Mesenchymal stem cell (in vitro differentiated cells and primary cell): Measurements from ENCODE around the gene AICDA.

Experiments
- DNase-seq: peaks from one replicate; pipeline ENCODE4 v3.0.0-alpha.2; 2013
- H2AFZ ChIP-seq: one replicate; pipeline ENCODE4 v1.6.1; 2013; ENCODE audit warnings: low read depth, mild to moderate bottlenecking, control low read depth, inconsistent platforms, low read length, moderate library complexity
- H2AK5ac ChIP-seq: 2 replicates; pipeline ENCODE4 v1.6.1; 2013; ENCODE audit warnings: low read length, moderate library complexity, mild to moderate bottlenecking, inconsistent platforms; ENCODE audit not compliant: severe bottlenecking
- H2BK120ac ChIP-seq: one replicate; pipeline ENCODE4 v1.6.1; 2013; ENCODE audit warnings: low read depth, mild to moderate bottlenecking, inconsistent platforms, low read length, moderate library complexity
- H2BK12ac ChIP-seq, 2 experiments: one replicate each; pipeline ENCODE4 v1.6.1; 2013; ENCODE audit warnings: inconsistent platforms in 2 of 2, low read length in 2 of 2, mild to moderate bottlenecking in 2 of 2, moderate library complexity in 2 of 2, control low read depth in 1 of 2
- H2BK15ac ChIP-seq: one replicate; pipeline ENCODE4 v1.6.1; 2013; ENCODE audit warnings: mild to moderate bottlenecking, low read depth, inconsistent platforms; ENCODE audit not compliant: poor library complexity, severe bottlenecking
- H2BK5ac ChIP-seq: 2 replicates; pipeline ENCODE4 v1.6.1; 2013; ENCODE audit warnings: low read depth, mild to moderate bottlenecking, low read length, control low read depth, inconsistent platforms; ENCODE audit not compliant: poor library complexity, severe bottlenecking
- H3K14ac ChIP-seq, 2 experiments: one replicate each; pipeline ENCODE4 v1.6.1; 2013; ENCODE audit warnings: inconsistent platforms in 2 of 2, low read length in 2 of 2, control low read depth in 1 of 2, mild to moderate bottlenecking in 1 of 2, moderate library complexity in 1 of 2
- H3K18ac ChIP-seq, 2 experiments: one replicate each; pipeline ENCODE4 v1.6.1; 2013; ENCODE audit warnings: inconsistent platforms in 2 of 2, low read length in 2 of 2, control low read depth in 1 of 2, low read depth in 1 of 2, mild to moderate bottlenecking in 1 of 2
- H3K23ac ChIP-seq, 2 experiments: one replicate each; pipeline ENCODE4 v1.6.1; 2013; ENCODE audit warnings: inconsistent platforms in 2 of 2, low read length in 2 of 2, mild to moderate bottlenecking in 2 of 2, moderate library complexity in 2 of 2, control low read depth in 1 of 2
- H3K27ac ChIP-seq: 2 replicates; pipeline ENCODE4 v1.5.1; 2013; ENCODE audit warnings: mild to moderate bottlenecking, moderate library complexity, low read length, control low read depth, inconsistent platforms; ENCODE audit not compliant: poor library complexity, severe bottlenecking
- H3K27me3 ChIP-seq, 2 experiments: 2 replicates each; pipeline versions ENCODE4 v1.6.1 to v1.7.0; 2013; ENCODE audit warnings: low read length in 2 of 2, mild to moderate bottlenecking in 2 of 2, moderate library complexity in 2 of 2, control low read depth in 1 of 2, inconsistent platforms in 1 of 2; ENCODE audit not compliant: control insufficient read depth in 1 of 2, insufficient read depth in 1 of 2
- H3K36me3 ChIP-seq, 2 experiments: 2 replicates each; pipeline versions ENCODE4 v1.6.1 to v1.7.0; 2013; ENCODE audit warnings: low read length in 2 of 2, control low read depth in 1 of 2, inconsistent platforms in 1 of 2, low read depth in 1 of 2, mild to moderate bottlenecking in 1 of 2; ENCODE audit not compliant: insufficient read depth in 2 of 2, control insufficient read depth in 1 of 2
- H3K4ac ChIP-seq, 2 experiments: one replicate each; pipeline ENCODE4 v1.6.1; 2013; ENCODE audit warnings: inconsistent platforms in 2 of 2, low read length in 2 of 2, mild to moderate bottlenecking in 2 of 2, moderate library complexity in 2 of 2, control low read depth in 1 of 2, low read depth in 1 of 2
- H3K4me1 ChIP-seq: 2 replicates; pipeline ENCODE4 v1.6.1; 2013; ENCODE audit warnings: low read depth, low read length, control low read depth; ENCODE audit not compliant: control insufficient read depth, insufficient read depth
- H3K4me2 ChIP-seq: 2 replicates; pipeline ENCODE4 v1.6.1; 2013; ENCODE audit warnings: low read length, mild to moderate bottlenecking, inconsistent platforms; ENCODE audit not compliant: poor library complexity, severe bottlenecking
- H3K4me3 ChIP-seq, 2 experiments: 2 replicates each; pipeline versions ENCODE4 v1.5.1 to v1.7.0; 2013; ENCODE audit warnings: low read length in 2 of 2, mild to moderate bottlenecking in 2 of 2, control low read depth in 1 of 2, low read depth in 1 of 2; ENCODE audit not compliant: insufficient read depth in 1 of 2
- H3K79me1 ChIP-seq: replicated peaks from 2 replicates; pipeline ENCODE4 v1.6.1; 2013; ENCODE audit warnings: mild to moderate bottlenecking, control low read depth, low read length, inconsistent platforms; ENCODE audit not compliant: poor library complexity, severe bottlenecking
- H3K9ac ChIP-seq: 2 replicates; pipeline ENCODE4 v1.7.0; 2013; ENCODE audit warnings: mild to moderate bottlenecking, low read length, moderate library complexity
- H3K9me3 ChIP-seq: 2 replicates; pipeline ENCODE4 v1.7.0; 2013; ENCODE audit warnings: mild to moderate bottlenecking, low read length; ENCODE audit not compliant: control insufficient read depth
- H4K8ac ChIP-seq: one replicate; pipeline ENCODE4 v1.6.1; 2013; ENCODE audit warnings: inconsistent platforms, mild to moderate bottlenecking, low read length, moderate library complexity
- H4K91ac ChIP-seq: one replicate; pipeline ENCODE4 v1.6.1; 2013; ENCODE audit warnings: mild to moderate bottlenecking, low read length, inconsistent platforms
- WGBS: methylation state at CpG from one replicate; pipeline ENCODE4 v1.1.7; 2013; ENCODE audit warnings: mixed read lengths; 5-methylcytosine and 5-hydroxymethylcytosine counted together

Gene AICDA

GRCh38 chr12:8596561-8596960 lies 16.1 kb downstream of the AICDA start:
- Histone ChIP-seq H3K23ac (no peak overlapping the region), H3K27ac (no peak overlapping the region), H3K4me3 (no peak overlapping the region), H3K9ac (no peak overlapping the region), H4K91ac (no peak overlapping the region), H4K8ac (no peak overlapping the region), H2BK120ac (no peak overlapping the region), H2AK5ac (no peak overlapping the region), H2AFZ (no peak overlapping the region), H2BK12ac (no peak overlapping the region), H3K4me1 (no peaks in the 10 kb centered on the region), H3K27me3 (no peaks in the 10 kb centered on the region), H3K79me1 (no peaks in the 10 kb centered on the region), H3K4me2 (no peak overlapping the region), H3K18ac (no peak overlapping the region), H3K36me3 (no peaks in the 10 kb centered on the region), H3K9me3 (no peaks in the 10 kb centered on the region), H3K14ac (no peak overlapping the region), H3K4ac (no peak overlapping the region), H2BK15ac (no peak overlapping the region), H2BK5ac (no peak overlapping the region)
- no peak for DNase-seq
- WGBS: 84% methylated on average over 3 of the region's 3 CpGs

GRCh38 chr12:8594072-8594471 lies 18.6 kb downstream of the AICDA start:
- H3K9me3 ChIP-seq: no peaks in the 10 kb centered on the region
- no peak overlapping the region for H2AFZ ChIP-seq
- no peak overlapping the region for H3K14ac ChIP-seq
- no peak overlapping the region for H3K18ac ChIP-seq
- WGBS: 94% methylated on average over 8 of the region's 8 CpGs
- no peak overlapping the region for H3K9ac ChIP-seq
- H3K23ac ChIP-seq: no peak overlapping the region
- no peak overlapping the region for H3K4me3 ChIP-seq
- no peak overlapping the region for H3K4ac ChIP-seq
- no peaks in the 10 kb centered on the region for H3K4me1 ChIP-seq
- no peaks in the 10 kb centered on the region for H3K79me1 ChIP-seq
- H2BK5ac ChIP-seq: no peak overlapping the region
- H3K36me3 ChIP-seq: no peaks in the 10 kb centered on the region
- H2BK12ac ChIP-seq: no peak overlapping the region
- H2AK5ac ChIP-seq: no peak overlapping the region
- no peak overlapping the region for H2BK120ac ChIP-seq
- no peak overlapping the region for H4K8ac ChIP-seq
- peaks cover 0 to 3% of the 10 kb centered on the region in 2 experiments for H3K27me3 ChIP-seq
- H3K27ac ChIP-seq: no peak overlapping the region
- no peak overlapping the region for H2BK15ac ChIP-seq
- H3K4me2 ChIP-seq: no peak overlapping the region
- H4K91ac ChIP-seq: no peak overlapping the region
- DNase-seq: no peak

- Histone ChIP-seq H3K23ac (no peak overlapping the region), H3K27ac (no peak overlapping the region), H3K18ac (no peak overlapping the region), H2AFZ (no peak overlapping the region), H2BK15ac (no peak overlapping the region), H3K9ac (no peak overlapping the region), H3K4me3 (no peak overlapping the region), H4K8ac (no peak overlapping the region), H3K79me1 (no peaks in the 10 kb centered on the region), H3K9me3 (no peaks in the 10 kb centered on the region), H2BK120ac (no peak overlapping the region), H3K14ac (no peak overlapping the region), H4K91ac (no peak overlapping the region), H2AK5ac (no peak overlapping the region), H3K27me3 (peaks cover 0 to 3% of the 10 kb centered on the region in 2 experiments), H2BK12ac (no peak overlapping the region), H3K4me2 (no peak overlapping the region), H3K36me3 (no peaks in the 10 kb centered on the region), H3K4me1 (no peaks in the 10 kb centered on the region), H2BK5ac (no peak overlapping the region), H3K4ac (no peak overlapping the region)
- DNase-seq: no peak
- WGBS: 78% methylated on average over 1 of the region's 2 CpGs
Measured at GRCh38 chr12:8593246-8593645, 19.4 kb downstream of the AICDA start.

DNA sequence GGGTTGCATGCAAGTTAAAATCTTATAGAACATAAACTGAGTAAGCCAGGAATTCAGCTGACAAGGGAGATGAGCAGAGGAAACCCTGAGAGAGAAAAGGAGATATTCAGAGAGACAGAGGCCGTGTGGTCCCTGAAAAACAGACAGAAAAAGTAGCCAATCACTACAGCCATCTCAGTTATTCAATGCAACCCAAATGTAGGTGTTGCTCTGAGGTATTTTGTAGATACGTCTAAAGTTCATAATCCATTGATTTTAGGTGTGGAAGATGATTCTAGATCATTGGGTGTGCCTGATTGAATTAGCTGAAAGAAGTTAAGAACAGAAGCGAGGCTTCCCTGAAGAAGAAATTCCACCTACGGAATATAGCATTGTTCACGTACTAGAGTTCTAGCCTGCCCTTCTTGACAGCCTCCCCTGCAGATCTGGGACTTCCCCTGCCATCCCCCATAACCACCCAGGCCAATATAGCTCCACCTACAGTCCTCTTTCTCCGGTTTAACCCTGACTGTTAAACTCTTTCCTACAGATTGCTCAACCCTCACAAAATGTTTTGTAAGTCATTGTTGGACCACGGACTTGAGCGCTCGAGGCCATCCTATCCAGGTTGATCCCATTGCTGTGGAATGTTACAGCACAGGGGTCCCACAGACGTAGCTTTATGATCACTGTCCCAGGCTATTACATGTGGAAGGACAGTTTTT lies 21.7 kb downstream of the AICDA start:
- Histone ChIP-seq H4K91ac (no peak overlapping the region), H4K8ac (no peak overlapping the region), H2AFZ (no peak overlapping the region), H3K36me3 (no peaks in the 10 kb centered on the region), H3K79me1 (no peaks in the 10 kb centered on the region), H3K23ac (no peak overlapping the region), H3K27me3 (peaks cover 0 to 3% of the 10 kb centered on the region in 2 experiments), H2BK5ac (no peak overlapping the region), H3K18ac (no peak overlapping the region), H3K27ac (no peak overlapping the region), H2AK5ac (no peak overlapping the region), H2BK15ac (no peak overlapping the region), H2BK120ac (no peak overlapping the region), H3K9ac (no peak overlapping the region), H3K14ac (no peak overlapping the region), H3K9me3 (no peaks in the 10 kb centered on the region), H3K4me3 (no peak overlapping the region), H2BK12ac (no peak overlapping the region), H3K4me1 (no peaks in the 10 kb centered on the region), H3K4me2 (no peak overlapping the region), H3K4ac (no peak overlapping the region)
- 63% methylated on average over 10 of the region's 10 CpGs for WGBS
- no peak for DNase-seq
